Measurements from ENCODE around the gene EGFL7. TPM values are rescaled to one million over a fixed set of nuclear protein-coding genes. Genes with fewer than 3 reads are reported as not detected.

The EGFL7 gene
- total and polyA plus RNA-seq, 2 donors (not counting 1 experiment from before 2014, with no cell fraction given) = 4.2 to 7.9 TPM

GRCh38 chr9:136621019-136621733 is 41.5 kb upstream of the EGFL7 start:
- H3K79me2 ChIP-seq (ENCODE audit: control insufficient read depth, insufficient read depth, low read length) = no peaks in the 10 kb centered on the region
- no peaks in the 10 kb centered on the region for H3K27me3 ChIP-seq (ENCODE audit: control insufficient read depth, insufficient read depth, low read length)
- no peaks in the 10 kb centered on the region for H4K20me1 ChIP-seq (ENCODE audit: control insufficient read depth, extremely low read depth, insufficient read depth, low read length)
- H3K9ac ChIP-seq (ENCODE audit: insufficient read depth, low read length) = no peak overlapping the region
- H3K27ac ChIP-seq (ENCODE audit: insufficient read depth, low read length) = no peak overlapping the region
- no peak overlapping the region for H2AFZ ChIP-seq (ENCODE audit: low read length)
- no peak for TF ChIP-seq EZH2 (IDR thresholded peaks at IDR 0.05; ENCODE audit: low read length, missing control alignments)
- TF ChIP-seq CTCF (conservative IDR thresholded peaks at IDR 0.05 in 1 of 2, IDR thresholded peaks at IDR 0.05 in 1 of 2; ENCODE audit: low read depth in 1 of 2, low read length in 2 of 2) = no peak
- peaks cover 9% of the 10 kb centered on the region for H3K4me1 ChIP-seq (ENCODE audit: control insufficient read depth, extremely low read depth, insufficient read depth, low read length)
- H3K4me3 ChIP-seq (replicated peaks in 1 of 4; ENCODE audit: control extremely low read depth in 1 of 4, insufficient read depth in 1 of 4, low read depth in 3 of 4, low read length in 4 of 4) = no peak overlapping the region
- peak in 1 of 2 donors; percentile 25 for DNase-seq (ENCODE audit: low read depth in 2 of 2)
- H3K36me3 ChIP-seq (ENCODE audit: control insufficient read depth, insufficient read depth, low read length) = no peaks in the 10 kb centered on the region
- no peaks in the 10 kb centered on the region for H3K9me3 ChIP-seq (ENCODE audit: control insufficient read depth, insufficient read depth, low read depth, low read length)
- no peak overlapping the region for H3K4me2 ChIP-seq (ENCODE audit: extremely low read depth, insufficient read depth, low read length)

- no peak overlapping the region for H3K9ac ChIP-seq (ENCODE audit: insufficient read depth, low read length)
- H3K9me3 ChIP-seq (ENCODE audit: control insufficient read depth, insufficient read depth, low read depth, low read length) = no peaks in the 10 kb centered on the region
- H3K4me1 ChIP-seq (ENCODE audit: control insufficient read depth, extremely low read depth, insufficient read depth, low read length) = peaks cover 9% of the 10 kb centered on the region
- H3K27ac ChIP-seq (ENCODE audit: insufficient read depth, low read length) = no peak overlapping the region
- H3K27me3 ChIP-seq (ENCODE audit: control insufficient read depth, insufficient read depth, low read length) = no peaks in the 10 kb centered on the region
- TF ChIP-seq CTCF (conservative IDR thresholded peaks at IDR 0.05 in 1 of 2, IDR thresholded peaks at IDR 0.05 in 1 of 2; ENCODE audit: low read depth in 1 of 2, low read length in 2 of 2) = no peak
- TF ChIP-seq EZH2 (IDR thresholded peaks at IDR 0.05; ENCODE audit: low read length, missing control alignments) = no peak
- no peak overlapping the region for H2AFZ ChIP-seq (ENCODE audit: low read length)
- H3K4me2 ChIP-seq (ENCODE audit: extremely low read depth, insufficient read depth, low read length) = no peak overlapping the region
- H3K4me3 ChIP-seq (replicated peaks in 1 of 4; ENCODE audit: control extremely low read depth in 1 of 4, insufficient read depth in 1 of 4, low read depth in 3 of 4, low read length in 4 of 4) = no peak overlapping the region
- no peak for DNase-seq (ENCODE audit: low read depth in 2 of 2)
- no peaks in the 10 kb centered on the region for H3K36me3 ChIP-seq (ENCODE audit: control insufficient read depth, insufficient read depth, low read length)
- no peaks in the 10 kb centered on the region for H4K20me1 ChIP-seq (ENCODE audit: control insufficient read depth, extremely low read depth, insufficient read depth, low read length)
- no peaks in the 10 kb centered on the region for H3K79me2 ChIP-seq (ENCODE audit: control insufficient read depth, insufficient read depth, low read length)
Measured at GRCh38 chr9:136621734-136622093, 41.0 kb upstream of the EGFL7 start.

- DNase-seq (ENCODE audit: low read depth in 2 of 2) = no peak
- H3K9ac ChIP-seq (ENCODE audit: insufficient read depth, low read length) = no peak overlapping the region
- TF ChIP-seq EZH2 (IDR thresholded peaks at IDR 0.05; ENCODE audit: low read length, missing control alignments) = no peak
- TF ChIP-seq CTCF (conservative IDR thresholded peaks at IDR 0.05 in 1 of 2, IDR thresholded peaks at IDR 0.05 in 1 of 2; ENCODE audit: low read depth in 1 of 2, low read length in 2 of 2) = no peak
Measured at GRCh38 chr9:136622538-136622948, 40.2 kb upstream of the EGFL7 start.

More at GRCh38 chr9:136622538-136622948, 40.2 kb upstream of the EGFL7 start:
- H3K27me3 ChIP-seq (ENCODE audit: control insufficient read depth, insufficient read depth, low read length) = no peaks in the 10 kb centered on the region
- no peak overlapping the region for H3K4me2 ChIP-seq (ENCODE audit: extremely low read depth, insufficient read depth, low read length)
- no peaks in the 10 kb centered on the region for H4K20me1 ChIP-seq (ENCODE audit: control insufficient read depth, extremely low read depth, insufficient read depth, low read length)
- no peak overlapping the region for H3K4me3 ChIP-seq (replicated peaks in 1 of 4; ENCODE audit: control extremely low read depth in 1 of 4, insufficient read depth in 1 of 4, low read depth in 3 of 4, low read length in 4 of 4)
- H3K27ac ChIP-seq (ENCODE audit: insufficient read depth, low read length) = no peak overlapping the region
- H3K9me3 ChIP-seq (ENCODE audit: control insufficient read depth, insufficient read depth, low read depth, low read length) = no peaks in the 10 kb centered on the region
- no peak overlapping the region for H2AFZ ChIP-seq (ENCODE audit: low read length)
- H3K79me2 ChIP-seq (ENCODE audit: control insufficient read depth, insufficient read depth, low read length) = no peaks in the 10 kb centered on the region
- peaks cover 9% of the 10 kb centered on the region for H3K4me1 ChIP-seq (ENCODE audit: control insufficient read depth, extremely low read depth, insufficient read depth, low read length)
- no peaks in the 10 kb centered on the region for H3K36me3 ChIP-seq (ENCODE audit: control insufficient read depth, insufficient read depth, low read length)

All from fibroblast of lung (primary cell).